ENCODE measurements around the gene PATJ.

- no peak for TF ChIP-seq CTCF (IDR thresholded peaks at IDR 0.05)
- no peak for TF ChIP-seq POLR2A (IDR thresholded peaks at IDR 0.05; ENCODE audit: low read depth)
- TF ChIP-seq POLR2AphosphoS5 (IDR thresholded peaks at IDR 0.05): no peak
- no peak for TF ChIP-seq EP300 (IDR thresholded peaks at IDR 0.05)
Observed at GRCh38 chr1:62138029-62138428, 395.7 kb downstream of the PATJ start.

Measured in esophagus muscularis mucosa (tissue), 4 donors.